Spinal cord (tissue), 10 donors: ENCODE data around the gene MCL1. TPM values are rescaled to one million over a fixed set of nuclear protein-coding genes. Genes with fewer than 3 reads are reported as not detected.
A peak's percentile ranks its signal among the peaks of the same experiment; 100 is the strongest.
"Not testable (repeated sequence)": the region's sequence is repeated elsewhere in the genome, so short reads cannot be mapped to it uniquely, and the experiment has no call there.

Experiments
- DNase-seq, 6 donors: peaks; one replicate each; pipeline versions ENCODE4 v3.0.0 to v3.0.0-alpha.2; 2013 to 2015; ENCODE audit warnings: low spot score in 6 of 6, low read depth in 4 of 6
- H3K27ac ChIP-seq: one replicate; pipeline ENCODE4 v1.5.1; 2013; ENCODE audit warnings: low read depth, low read length, control low read depth
- H3K27me3 ChIP-seq: one replicate; pipeline ENCODE4 v1.6.1; 2013; ENCODE audit warnings: low read length; ENCODE audit not compliant: control insufficient read depth, insufficient read depth
- H3K36me3 ChIP-seq: one replicate; pipeline ENCODE4 v1.6.1; 2013; ENCODE audit warnings: low read length; ENCODE audit not compliant: control insufficient read depth, insufficient read depth
- H3K4me1 ChIP-seq: one replicate; pipeline ENCODE4 v1.6.1; 2013; ENCODE audit warnings: low read length; ENCODE audit not compliant: control insufficient read depth, insufficient read depth
- H3K4me3 ChIP-seq: one replicate; pipeline ENCODE4 v1.5.1; 2013; ENCODE audit warnings: low read depth, low read length, control low read depth
- H3K9me3 ChIP-seq: one replicate; pipeline ENCODE4 v1.6.1; 2013; ENCODE audit warnings: low read length; ENCODE audit not compliant: control insufficient read depth, insufficient read depth
- WGBS: methylation state at CpG from one replicate; pipeline ENCODE4 v1.1.5; 2013; ENCODE audit warnings: missing lambda C conversion rate; ENCODE audit not compliant: insufficient coverage; 5-methylcytosine and 5-hydroxymethylcytosine counted together
- polyA plus RNA-seq, 2 donors: library from polyadenylated mRNA; unstranded; fragments of 120-200 nt; gene quantifications; one replicate each; pipeline ENCODE4 v1.2.1, GENCODE V29; 2013; ENCODE audit not compliant: insufficient read length in 2 of 2
- total RNA-seq, 2 donors: library from RNA; depleted of rRNA in 1 of 2; stranded (reverse); fragments of 120-200 nt in 1 of 2; fragments of >200 nt in 1 of 2; gene quantifications; one replicate each; pipeline versions ENCODE4 v1.2.3 to v1.2.4, GENCODE V29; 2013 to 2014
- donor health status: healthy.

Gene MCL1
- total and polyA plus RNA-seq, 4 donors, result 115 to 185 (median 130) TPM

GRCh38 chr1:150574260-150575071 is 4.9 kb downstream of the MCL1 start:
- Histone ChIP-seq H3K36me3 (peaks cover 36% of the 10 kb centered on the region), H3K4me1 (peaks cover 10% of the 10 kb centered on the region), H3K27ac (no peak overlapping the region), H3K27me3 (no peaks in the 10 kb centered on the region), H3K9me3 (no peaks in the 10 kb centered on the region), H3K4me3 (no peak overlapping the region)
- no peak for DNase-seq
- 64% methylated on average over 4 of the region's 6 CpGs for WGBS

- H3K4me1 ChIP-seq, result peaks cover 18% of the 10 kb centered on the region
- not testable (repeated sequence) for H3K9me3 ChIP-seq, DNase-seq, H3K4me3 ChIP-seq, H3K27me3 ChIP-seq, H3K27ac ChIP-seq
- 100% methylated on average over 2 of the region's 13 CpGs for WGBS
- H3K36me3 ChIP-seq, result peaks cover 36% of the 10 kb centered on the region
These were observed 5.8 kb downstream of the MCL1 start for GRCh38 chr1:150573648-150574071.

GRCh38 chr1:150572918-150573647 is 6.3 kb downstream of the MCL1 start:
- H3K9me3 ChIP-seq, result no peaks in the 10 kb centered on the region
- peaks cover 36% of the 10 kb centered on the region for H3K36me3 ChIP-seq
- peaks cover 22% of the 10 kb centered on the region for H3K4me1 ChIP-seq
- no peak overlapping the region for H3K27ac ChIP-seq
- WGBS, result 56% methylated on average over 2 of the region's 4 CpGs
- no peak for DNase-seq
- H3K27me3 ChIP-seq, result no peaks in the 10 kb centered on the region
- H3K4me3 ChIP-seq, result no peak overlapping the region

- no peak for DNase-seq
- H3K9me3 ChIP-seq, result no peaks in the 10 kb centered on the region
- H3K27me3 ChIP-seq, result no peaks in the 10 kb centered on the region
- H3K4me3 ChIP-seq, result peak overlapping the region; percentile 4
- H3K36me3 ChIP-seq, result peaks cover 27% of the 10 kb centered on the region
- H3K27ac ChIP-seq, result peak overlapping the region; percentile 91
- H3K4me1 ChIP-seq, result peaks cover 42% of the 10 kb centered on the region
These were observed 10.8 kb downstream of the MCL1 start for GRCh38 chr1:150568594-150568966.

- Histone ChIP-seq H3K27ac (peak overlapping the region; percentile 91), H3K4me1 (peaks cover 42% of the 10 kb centered on the region), H3K9me3 (no peaks in the 10 kb centered on the region), H3K36me3 (peaks cover 25% of the 10 kb centered on the region), H3K4me3 (peak overlapping the region; percentile 4), H3K27me3 (no peaks in the 10 kb centered on the region)
- DNase-seq, result peak in 3 of 6 donors; percentile 64 to 90 (median 86)
- 0% methylated on average over 3 of the region's 10 CpGs for WGBS
These were observed 11.5 kb downstream of the MCL1 start for GRCh38 chr1:150567717-150568593.

GRCh38 chr1:150567341-150567716 is 12.1 kb downstream of the MCL1 start:
- no peaks in the 10 kb centered on the region for H3K27me3 ChIP-seq
- WGBS, result 29% methylated on average over 1 of the region's 3 CpGs
- H3K36me3 ChIP-seq, result peaks cover 23% of the 10 kb centered on the region
- H3K4me1 ChIP-seq, result peaks cover 49% of the 10 kb centered on the region
- no peak overlapping the region for H3K4me3 ChIP-seq
- DNase-seq, result no peak
- no peaks in the 10 kb centered on the region for H3K9me3 ChIP-seq
- peak overlapping the region; percentile 91 for H3K27ac ChIP-seq

- WGBS, result 96% methylated on average over 7 of the region's 12 CpGs
- Histone ChIP-seq H3K36me3 (peaks cover 18% of the 10 kb centered on the region), H3K4me3 (no peak overlapping the region), H3K9me3 (no peaks in the 10 kb centered on the region), H3K27ac (peak overlapping the region; percentile 91), H3K4me1 (peaks cover 54% of the 10 kb centered on the region), H3K27me3 (no peaks in the 10 kb centered on the region)
- DNase-seq, result no peak
These were observed 12.6 kb downstream of the MCL1 start for GRCh38 chr1:150566589-150567340.

- peak overlapping the region; percentile 40 for H3K27ac ChIP-seq
- not testable (repeated sequence) for DNase-seq, H3K4me3 ChIP-seq, H3K9me3 ChIP-seq, H3K36me3 ChIP-seq, H3K27me3 ChIP-seq
- WGBS, result 96% methylated on average over 8 of the region's 14 CpGs
- peaks cover 68% of the 10 kb centered on the region for H3K4me1 ChIP-seq
These were observed 14.0 kb downstream of the MCL1 start for GRCh38 chr1:150565240-150565991.
